GM19397 (cell line): ENCODE results near the gene PAXIP1.

Source experiments
- ATAC-seq: cut with Tn5 transposase; IDR thresholded peaks from one replicate; pipeline ENCODE4 v1.9.1; 2021; ENCODE audit warnings: mild to moderate bottlenecking, moderate library complexity; ENCODE audit not compliant: unreplicated experiment

Gene PAXIP1

DNA sequence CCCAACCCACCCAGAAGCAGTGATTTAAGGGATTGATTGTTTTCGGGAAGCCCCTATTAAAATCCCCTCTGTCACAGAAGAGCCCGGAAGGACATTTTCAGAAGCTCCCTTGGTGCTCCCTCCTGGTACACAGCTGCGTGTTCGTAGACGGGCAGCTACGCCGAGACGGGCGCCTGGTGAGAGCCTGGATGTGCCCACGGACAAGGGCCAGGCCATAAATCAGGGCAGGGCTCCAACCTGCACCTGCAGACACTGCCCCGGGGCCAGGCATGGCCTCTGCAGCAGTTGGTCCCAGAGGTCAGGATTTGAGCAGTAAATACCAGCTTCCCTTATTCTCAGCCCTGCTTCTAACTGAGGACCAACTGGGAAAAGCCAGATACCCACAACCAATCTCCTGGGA, 106.8 kb downstream of the PAXIP1 start:
- ATAC-seq, result no peak
